ENCODE data around the gene WSCD2.

DNA sequence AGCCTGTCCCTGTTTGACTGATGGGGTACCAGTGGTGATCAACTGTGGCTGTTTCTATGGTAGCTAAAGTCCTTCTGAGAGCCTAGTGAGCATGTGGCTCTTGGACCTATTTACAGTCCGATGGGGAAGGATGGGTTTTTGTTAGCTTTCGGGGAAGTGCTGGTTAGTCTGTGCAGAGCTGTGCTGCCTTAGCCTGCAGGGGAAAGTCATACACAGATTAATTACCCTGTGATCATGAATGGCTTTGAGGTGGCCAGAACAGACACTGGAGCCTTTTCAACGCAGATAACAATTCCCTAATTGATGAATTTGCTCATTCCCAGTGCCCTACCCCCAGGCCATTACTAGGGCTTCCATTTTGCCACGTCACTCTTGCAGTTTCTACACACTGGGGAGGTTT lies 99.7 kb downstream of the WSCD2 start:
- no peak for TF ChIP-seq EZH2 (IDR thresholded peaks at IDR 0.05; ENCODE audit: borderline replicate concordance, insufficient read depth, low read length, poor library complexity, severe bottlenecking)
- TF ChIP-seq, protein P1, sequence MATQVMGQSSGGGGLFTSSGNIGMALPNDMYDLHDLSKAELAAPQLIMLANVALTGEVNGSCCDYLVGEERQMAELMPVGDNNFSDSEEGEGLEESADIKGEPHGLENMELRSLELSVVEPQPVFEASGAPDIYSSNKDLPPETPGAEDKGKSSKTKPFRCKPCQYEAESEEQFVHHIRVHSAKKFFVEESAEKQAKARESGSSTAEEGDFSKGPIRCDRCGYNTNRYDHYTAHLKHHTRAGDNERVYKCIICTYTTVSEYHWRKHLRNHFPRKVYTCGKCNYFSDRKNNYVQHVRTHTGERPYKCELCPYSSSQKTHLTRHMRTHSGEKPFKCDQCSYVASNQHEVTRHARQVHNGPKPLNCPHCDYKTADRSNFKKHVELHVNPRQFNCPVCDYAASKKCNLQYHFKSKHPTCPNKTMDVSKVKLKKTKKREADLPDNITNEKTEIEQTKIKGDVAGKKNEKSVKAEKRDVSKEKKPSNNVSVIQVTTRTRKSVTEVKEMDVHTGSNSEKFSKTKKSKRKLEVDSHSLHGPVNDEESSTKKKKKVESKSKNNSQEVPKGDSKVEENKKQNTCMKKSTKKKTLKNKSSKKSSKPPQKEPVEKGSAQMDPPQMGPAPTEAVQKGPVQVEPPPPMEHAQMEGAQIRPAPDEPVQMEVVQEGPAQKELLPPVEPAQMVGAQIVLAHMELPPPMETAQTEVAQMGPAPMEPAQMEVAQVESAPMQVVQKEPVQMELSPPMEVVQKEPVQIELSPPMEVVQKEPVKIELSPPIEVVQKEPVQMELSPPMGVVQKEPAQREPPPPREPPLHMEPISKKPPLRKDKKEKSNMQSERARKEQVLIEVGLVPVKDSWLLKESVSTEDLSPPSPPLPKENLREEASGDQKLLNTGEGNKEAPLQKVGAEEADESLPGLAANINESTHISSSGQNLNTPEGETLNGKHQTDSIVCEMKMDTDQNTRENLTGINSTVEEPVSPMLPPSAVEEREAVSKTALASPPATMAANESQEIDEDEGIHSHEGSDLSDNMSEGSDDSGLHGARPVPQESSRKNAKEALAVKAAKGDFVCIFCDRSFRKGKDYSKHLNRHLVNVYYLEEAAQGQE (IDR thresholded peaks at IDR 0.05; ENCODE audit: borderline replicate concordance) = no peak
- TF ChIP-seq EP300 (conservative IDR thresholded peaks at IDR 0.05; ENCODE audit: poor library complexity, severe bottlenecking) = no peak
- TF ChIP-seq, protein P2, sequence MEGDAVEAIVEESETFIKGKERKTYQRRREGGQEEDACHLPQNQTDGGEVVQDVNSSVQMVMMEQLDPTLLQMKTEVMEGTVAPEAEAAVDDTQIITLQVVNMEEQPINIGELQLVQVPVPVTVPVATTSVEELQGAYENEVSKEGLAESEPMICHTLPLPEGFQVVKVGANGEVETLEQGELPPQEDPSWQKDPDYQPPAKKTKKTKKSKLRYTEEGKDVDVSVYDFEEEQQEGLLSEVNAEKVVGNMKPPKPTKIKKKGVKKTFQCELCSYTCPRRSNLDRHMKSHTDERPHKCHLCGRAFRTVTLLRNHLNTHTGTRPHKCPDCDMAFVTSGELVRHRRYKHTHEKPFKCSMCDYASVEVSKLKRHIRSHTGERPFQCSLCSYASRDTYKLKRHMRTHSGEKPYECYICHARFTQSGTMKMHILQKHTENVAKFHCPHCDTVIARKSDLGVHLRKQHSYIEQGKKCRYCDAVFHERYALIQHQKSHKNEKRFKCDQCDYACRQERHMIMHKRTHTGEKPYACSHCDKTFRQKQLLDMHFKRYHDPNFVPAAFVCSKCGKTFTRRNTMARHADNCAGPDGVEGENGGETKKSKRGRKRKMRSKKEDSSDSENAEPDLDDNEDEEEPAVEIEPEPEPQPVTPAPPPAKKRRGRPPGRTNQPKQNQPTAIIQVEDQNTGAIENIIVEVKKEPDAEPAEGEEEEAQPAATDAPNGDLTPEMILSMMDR (IDR thresholded peaks at IDR 0.05; ENCODE audit: poor library complexity, severe bottlenecking) = no peak

All from neural cell (in vitro differentiated cells).